SK-N-SH treated with all-trans-retinoic acid at 6 μM for 48 hours (cell line): ENCODE results near the gene GFI1B.

Experiments
- CREB5 ChIP-seq: fragments of 250-450 bp; sonication (Bioruptor Pico); IDR thresholded peaks from 2 replicates; pipeline ENCODE4 v1.5.1; 2020; ENCODE audit warnings: low read depth, mild to moderate bottlenecking, moderate library complexity
- RARB ChIP-seq: fragments of 250-450 bp; sonication (Bioruptor Pico); IDR thresholded peaks from 2 replicates; pipeline ENCODE4 v1.8.0; 2021; ENCODE audit warnings: mild to moderate bottlenecking, moderate library complexity
- SNAI2 ChIP-seq: fragments of 250-450 bp; sonication (Bioruptor Pico); IDR thresholded peaks from 2 replicates; pipeline ENCODE4 v1.5.0; 2020; ENCODE audit warnings: mild to moderate bottlenecking, moderate library complexity
- ZFP30 ChIP-seq: fragments of 450-650 bp; formaldehyde crosslinking; IDR thresholded peaks from 2 replicates; pipeline ENCODE4 v1.5.0; 2022; ENCODE audit warnings: mild to moderate bottlenecking, moderate library complexity
- ZNF565 ChIP-seq: fragments of 450-650 bp; formaldehyde crosslinking; conservative IDR thresholded peaks from 2 replicates; pipeline ENCODE4 v1.5.0; 2020; ENCODE audit warnings: low read depth, mild to moderate bottlenecking, moderate library complexity
- ZNF8 ChIP-seq: fragments of 450-650 bp; formaldehyde crosslinking; IDR thresholded peaks from 2 replicates; pipeline ENCODE4 v1.5.0; 2020; ENCODE audit warnings: mild to moderate bottlenecking, moderate library complexity

- TF ChIP-seq ZFP30 (no peak), SNAI2 (CRISPR knock-in tag) (no peak), ZNF8 (CRISPR knock-in tag) (no peak), ZNF565 (no peak), CREB5 (CRISPR knock-in tag) (no peak), RARB (CRISPR knock-in tag) (no peak)
Measured at GRCh38 chr9:133008824-133009223, 30.3 kb downstream of the GFI1B start.
